ENCODE data around the gene F11.

F11 gene

DNA sequence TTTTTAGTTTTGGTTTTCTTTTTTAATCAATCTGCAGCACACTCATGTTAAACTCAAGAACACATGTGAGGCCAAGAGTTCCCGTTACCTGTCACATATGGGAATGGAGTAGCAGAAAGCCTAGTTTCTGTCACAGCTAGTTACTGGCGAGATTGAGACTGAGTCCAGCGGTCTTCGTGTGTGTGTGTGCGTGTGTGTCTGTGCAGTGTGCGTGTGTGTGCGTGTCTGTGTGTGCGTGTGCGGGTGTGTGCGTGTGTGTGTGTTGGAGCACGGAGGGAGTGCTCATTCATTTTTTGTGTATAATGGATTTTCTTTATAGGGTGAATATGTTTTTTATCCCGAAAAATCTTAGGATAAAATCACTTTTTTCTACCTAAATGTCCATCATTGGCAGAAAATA lies 19.2 kb downstream of the F11 start:
- no peak overlapping the region for H3K4me3 ChIP-seq (ENCODE audit: low read depth, low read length)
- DNase-seq (ENCODE audit: low read depth, low spot score), result no peak
- in situ Hi-C loops (cut with HindIII; ENCODE audit: low sequenced_read_pairs), result no loop called here
- TF ChIP-seq, protein P1, sequence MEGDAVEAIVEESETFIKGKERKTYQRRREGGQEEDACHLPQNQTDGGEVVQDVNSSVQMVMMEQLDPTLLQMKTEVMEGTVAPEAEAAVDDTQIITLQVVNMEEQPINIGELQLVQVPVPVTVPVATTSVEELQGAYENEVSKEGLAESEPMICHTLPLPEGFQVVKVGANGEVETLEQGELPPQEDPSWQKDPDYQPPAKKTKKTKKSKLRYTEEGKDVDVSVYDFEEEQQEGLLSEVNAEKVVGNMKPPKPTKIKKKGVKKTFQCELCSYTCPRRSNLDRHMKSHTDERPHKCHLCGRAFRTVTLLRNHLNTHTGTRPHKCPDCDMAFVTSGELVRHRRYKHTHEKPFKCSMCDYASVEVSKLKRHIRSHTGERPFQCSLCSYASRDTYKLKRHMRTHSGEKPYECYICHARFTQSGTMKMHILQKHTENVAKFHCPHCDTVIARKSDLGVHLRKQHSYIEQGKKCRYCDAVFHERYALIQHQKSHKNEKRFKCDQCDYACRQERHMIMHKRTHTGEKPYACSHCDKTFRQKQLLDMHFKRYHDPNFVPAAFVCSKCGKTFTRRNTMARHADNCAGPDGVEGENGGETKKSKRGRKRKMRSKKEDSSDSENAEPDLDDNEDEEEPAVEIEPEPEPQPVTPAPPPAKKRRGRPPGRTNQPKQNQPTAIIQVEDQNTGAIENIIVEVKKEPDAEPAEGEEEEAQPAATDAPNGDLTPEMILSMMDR (IDR thresholded peaks at IDR 0.05; ENCODE audit: low read depth, low read length), result no peak

DNA sequence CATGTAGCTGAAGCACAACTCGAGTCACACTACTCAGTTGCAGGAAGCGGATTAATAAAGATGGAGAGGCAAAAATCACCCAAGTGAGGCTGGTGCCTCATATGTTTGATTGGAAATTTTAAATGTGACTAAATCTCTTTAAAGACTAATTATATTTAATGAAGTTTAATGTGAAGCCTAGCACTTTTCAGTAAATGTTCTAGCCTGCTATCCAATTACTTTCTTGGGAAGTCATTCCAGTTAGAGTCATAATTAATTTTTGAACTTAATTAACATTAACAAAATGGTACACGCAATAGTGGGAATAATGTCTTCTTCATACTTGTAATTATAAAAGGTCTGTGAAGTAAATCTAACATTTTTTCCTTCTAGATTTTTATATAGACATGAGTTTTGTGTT lies 20.6 kb downstream of the F11 start:
- in situ Hi-C loops (cut with HindIII; ENCODE audit: low sequenced_read_pairs), result no loop called here
- DNase-seq (ENCODE audit: low read depth, low spot score), result no peak

DNA sequence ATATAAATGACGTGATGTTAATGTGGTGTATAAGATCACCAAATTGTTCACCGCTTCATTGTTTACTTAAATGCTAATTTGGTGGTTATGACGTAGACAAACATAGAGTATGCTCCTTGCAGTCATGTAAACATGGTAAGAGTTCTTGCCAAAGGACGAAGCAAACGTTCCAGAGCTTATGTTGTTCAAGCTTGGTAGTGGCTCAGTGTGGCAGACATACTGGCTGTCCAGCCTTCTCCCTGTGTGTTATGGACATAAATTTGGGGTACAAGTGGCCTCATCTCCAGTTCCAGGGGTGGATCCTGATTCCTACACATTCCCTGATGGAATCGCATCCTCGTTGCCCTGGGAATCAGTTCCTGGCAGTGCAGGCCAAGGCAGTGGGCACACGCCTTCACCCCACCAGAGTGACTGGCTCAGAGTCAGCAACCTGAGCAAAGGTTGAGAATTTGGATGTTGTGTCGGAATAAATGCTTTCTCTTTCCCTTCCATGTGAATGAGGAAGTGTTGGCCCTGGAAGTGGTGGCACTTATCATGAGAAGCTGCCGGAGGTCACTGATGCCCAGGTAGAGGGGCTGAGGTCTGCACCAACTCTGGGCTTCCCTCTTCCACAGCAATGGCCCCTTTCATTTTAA lies 25.4 kb downstream of the F11 start:
- H3K4me3 ChIP-seq (ENCODE audit: low read depth, low read length), result no peak overlapping the region
- in situ Hi-C loops (cut with HindIII; ENCODE audit: low sequenced_read_pairs), result no loop called here
- DNase-seq (ENCODE audit: low read depth, low spot score), result no peak
- TF ChIP-seq, protein P1 (IDR thresholded peaks at IDR 0.05; ENCODE audit: low read depth, low read length), result no peak

More for the DNA sequence above, 20.6 kb downstream of the F11 start:
- TF ChIP-seq, protein P1 (IDR thresholded peaks at IDR 0.05; ENCODE audit: low read depth, low read length), result no peak
- no peak overlapping the region for H3K4me3 ChIP-seq (ENCODE audit: low read depth, low read length)

DNA sequence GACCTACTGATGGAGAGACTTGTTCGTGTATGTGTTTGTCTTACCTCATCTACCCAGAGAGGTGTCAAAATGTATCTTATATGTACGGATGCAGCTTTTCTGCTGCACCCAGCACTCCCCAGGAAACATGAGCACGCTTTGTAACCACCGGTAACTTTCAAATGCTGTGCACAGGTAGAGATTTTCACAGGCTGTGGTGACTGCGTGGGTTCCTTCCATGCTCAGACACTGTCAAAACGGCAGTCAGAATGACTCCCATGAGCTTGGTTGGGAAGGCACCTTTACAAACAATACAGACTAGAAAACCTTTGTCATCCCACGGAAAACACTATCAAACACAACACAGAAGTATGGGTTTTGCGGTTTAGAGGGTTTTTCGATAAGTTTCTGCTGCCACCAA lies 28.2 kb downstream of the F11 start:
- DNase-seq (ENCODE audit: low read depth, low spot score), result no peak
- TF ChIP-seq, protein P1 (IDR thresholded peaks at IDR 0.05; ENCODE audit: low read depth, low read length), result no peak
- in situ Hi-C loops (cut with HindIII; ENCODE audit: low sequenced_read_pairs), result no loop called here

DNA sequence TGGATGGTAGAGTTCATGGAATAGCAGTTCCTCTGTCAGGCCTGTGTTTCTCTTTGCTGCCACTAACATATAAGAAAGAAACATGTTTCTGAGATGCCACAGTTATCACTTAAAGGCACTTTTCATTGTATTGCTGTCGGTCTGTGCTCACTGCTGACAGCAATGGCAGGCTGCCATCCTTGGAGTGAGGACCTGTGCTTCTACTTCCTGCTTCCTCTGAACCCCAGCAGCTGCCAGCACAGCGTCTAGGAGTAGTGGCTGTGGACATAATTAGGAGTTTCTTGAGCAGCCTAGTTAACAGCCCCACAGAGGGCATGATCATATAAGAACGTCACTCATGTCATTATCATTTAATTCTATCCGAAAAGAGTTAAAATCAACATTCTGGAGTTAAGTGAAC lies 30.5 kb downstream of the F11 start:
- DNase-seq (ENCODE audit: low read depth, low spot score), result no peak
- H3K4me3 ChIP-seq (ENCODE audit: low read depth, low read length), result no peak overlapping the region
- in situ Hi-C loops (cut with HindIII; ENCODE audit: low sequenced_read_pairs), result no loop called here
- TF ChIP-seq, protein P1 (IDR thresholded peaks at IDR 0.05; ENCODE audit: low read depth, low read length), result no peak

More for the DNA sequence above, 28.2 kb downstream of the F11 start:
- no peak overlapping the region for H3K4me3 ChIP-seq (ENCODE audit: low read depth, low read length)

DNA sequence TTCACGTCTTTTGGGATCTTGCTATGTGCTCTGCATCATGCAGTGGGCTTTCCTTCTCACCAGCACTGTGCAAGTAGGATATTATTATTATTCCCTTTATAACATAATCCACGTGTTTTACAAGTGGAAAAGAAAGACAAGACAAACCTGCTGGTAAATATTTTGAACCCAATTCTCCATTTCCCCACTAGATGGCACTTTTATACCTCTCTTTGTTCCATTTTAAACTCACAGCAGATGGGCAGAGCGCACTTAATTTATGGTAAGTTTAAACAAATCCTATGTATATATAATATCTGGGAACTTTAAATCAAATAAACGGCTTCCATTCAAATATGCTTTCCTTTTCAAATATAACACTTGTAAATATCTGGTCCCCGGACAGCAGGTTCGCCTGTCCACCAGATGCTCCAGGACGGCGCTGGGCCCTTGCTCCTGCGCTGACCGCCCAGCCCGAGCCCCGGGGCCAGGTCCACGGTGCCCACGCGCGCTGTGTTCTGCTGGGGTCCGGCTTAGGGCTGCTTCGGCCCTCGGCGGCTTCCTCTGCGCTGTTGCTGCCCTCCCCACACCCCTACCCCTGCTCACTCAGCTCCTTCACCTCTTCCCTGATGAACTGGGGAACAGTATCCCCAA lies 31.1 kb downstream of the F11 start:
- TF ChIP-seq, protein P1 (IDR thresholded peaks at IDR 0.05; ENCODE audit: low read depth, low read length), result peak; percentile 57
- in situ Hi-C loops (cut with HindIII; ENCODE audit: low sequenced_read_pairs), result no loop called here
- peak; percentile 74 for DNase-seq (ENCODE audit: low read depth, low spot score)
- H3K4me3 ChIP-seq (ENCODE audit: low read depth, low read length), result no peak overlapping the region
